Ishikawa (cell line): ENCODE data around the gene GDF2.

ENCODE experiments used
- CREB1 ChIP-seq: IDR thresholded peaks from 2 replicates; pipeline ENCODE4 v1.6.1; 2012; ENCODE audit warnings: low read depth
- EP300 ChIP-seq: IDR thresholded peaks from 2 replicates; pipeline ENCODE4 v1.6.1; 2012; ENCODE audit warnings: borderline replicate concordance
- FOXM1 ChIP-seq: IDR thresholded peaks from 2 replicates; pipeline ENCODE4 v1.6.1; 2012; ENCODE audit warnings: low read depth, borderline replicate concordance
- RAD21 ChIP-seq: IDR thresholded peaks from 2 replicates; pipeline ENCODE4 v1.6.1; 2012; ENCODE audit warnings: low read depth
- TAF1 ChIP-seq: IDR thresholded peaks from 2 replicates; pipeline ENCODE4 v1.6.1; 2012; ENCODE audit warnings: low read depth, mild to moderate bottlenecking
- TCF12 ChIP-seq: IDR thresholded peaks from 2 replicates; pipeline ENCODE4 v1.6.1; 2012; ENCODE audit warnings: low read depth
- YY1 ChIP-seq: IDR thresholded peaks from 2 replicates; pipeline ENCODE4 v1.6.1; 2012; ENCODE audit warnings: low read depth
- ZBTB7A ChIP-seq: IDR thresholded peaks from 2 replicates; pipeline ENCODE4 v1.6.1; 2012; ENCODE audit warnings: low read depth
- TF ChIP-seq, protein P1 (sequence below): IDR thresholded peaks from 2 replicates; pipeline ENCODE4 v1.6.1; 2012

DNA sequence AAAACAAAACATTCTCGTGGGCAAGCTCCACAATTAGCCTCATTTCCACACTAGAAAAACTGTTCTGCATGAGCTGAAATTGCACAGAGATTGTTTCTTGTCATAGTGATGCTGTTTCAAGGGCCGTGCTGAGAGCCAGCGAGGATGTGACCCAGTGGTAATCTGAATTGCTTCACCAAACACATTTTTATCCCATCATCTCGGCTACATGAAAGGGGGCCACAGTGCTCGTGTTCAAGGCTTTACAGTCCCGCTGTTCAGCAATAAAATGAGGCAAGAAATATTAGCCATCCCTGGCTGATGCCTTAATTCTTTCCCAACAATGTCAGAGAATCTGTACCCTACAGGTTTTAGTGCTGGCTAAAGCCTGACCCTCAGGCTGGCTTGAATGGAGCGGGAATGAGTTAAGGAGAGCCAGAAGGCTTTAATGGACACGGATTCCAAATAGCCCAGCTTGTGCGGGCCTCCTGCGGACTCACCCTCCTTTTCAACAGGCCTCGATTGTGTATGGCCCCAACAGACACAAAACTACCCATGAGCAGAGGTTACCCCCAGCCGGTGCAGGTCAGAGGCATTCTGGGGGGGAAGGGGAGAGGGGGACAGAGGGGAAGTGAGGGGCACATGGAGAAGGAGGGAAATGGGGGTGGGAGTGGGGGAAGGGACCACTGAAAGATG, 24.3 kb upstream of the GDF2 start:
- TF ChIP-seq YY1 (no peak), EP300 (no peak), ZBTB7A (no peak), FOXM1 (no peak), CREB1 (no peak), RAD21 (no peak), TCF12 (no peak), TAF1 (no peak)
- TF ChIP-seq, protein P1, sequence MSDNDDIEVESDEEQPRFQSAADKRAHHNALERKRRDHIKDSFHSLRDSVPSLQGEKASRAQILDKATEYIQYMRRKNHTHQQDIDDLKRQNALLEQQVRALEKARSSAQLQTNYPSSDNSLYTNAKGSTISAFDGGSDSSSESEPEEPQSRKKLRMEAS: no peak
